Heart left ventricle (tissue), 13 donors: ENCODE data around the gene ELMOD1.

ENCODE experiments used
- CTCF ChIP-seq, 12 donors: fragments of 200-600 bp; sonication (generic) in 4 of 12; IDR thresholded peaks; one replicate each; pipeline versions ENCODE4 v1.5.0 to v1.8.0; 2018 to 2022; ENCODE audit warnings: antibody characterized with exemption in 12 of 12, mild to moderate bottlenecking in 5 of 12
- POLR2A ChIP-seq, 2 donors: fragments of 450-650 bp; IDR thresholded peaks; one replicate each; pipeline ENCODE4 v1.6.1; 2017; ENCODE audit warnings: antibody characterized with exemption in 2 of 2, mild to moderate bottlenecking in 2 of 2, moderate library complexity in 2 of 2
- donor health status: ischemic (EF 13 %, LVEDD 7.1; RV severe dilation, severe dysfunction).
- donor health status: DM: no; HTN: yes; CAD: no.
- donor health status: DM: no; HTN: no; CAD: no.
- donor health status: ischemic (EF 25% LVEDD 6.9; RV normal size, moderate dysfunction).
- donor health status: ischemic (EF 25% LVEDD 5.7; RV mildly dilated, moderate dysfunction).
- donor health status: ischemic (EF 35%, LVEDD 5.7; RV mildly dilated, moderate dysfunction).
- donor health status: nonischemic (EF 11% LVEDD 7.7; RV severe dilation, severe dysfunction).
- donor health status: DM: yes; HTN: yes; CAD: no.
- donor health status: PGD.
- donor health status: ischemic (EF 29% LVEDD 5.4; RV normal size, mild dysfunction).
- donor health status: nonischemic (EF 23%, LVEDD 6.1; RV moderate dilation, normal function).

DNA sequence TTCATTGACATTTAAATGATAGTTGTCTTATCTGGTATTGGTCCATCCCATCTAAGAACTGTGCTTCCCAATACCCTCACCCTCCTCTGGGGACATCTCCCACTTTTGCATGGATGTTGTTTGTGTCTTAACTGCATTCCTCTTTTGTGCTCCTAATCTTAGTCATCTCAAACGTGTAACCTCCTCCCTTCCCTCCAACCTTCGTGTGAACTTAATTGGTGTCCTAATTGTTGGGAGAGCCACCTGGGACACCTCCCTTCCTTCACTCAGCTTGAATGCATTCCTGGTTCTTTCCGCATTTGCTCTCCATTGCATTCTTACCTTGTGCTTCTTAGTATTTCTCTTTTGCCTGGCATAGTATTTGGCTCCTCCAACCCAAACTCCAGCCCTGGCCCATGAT, 9.8 kb upstream of the ELMOD1 start:
- TF ChIP-seq CTCF (IDR thresholded peaks at IDR 0.05) (no peak), POLR2A (IDR thresholded peaks at IDR 0.05) (no peak)
